Transverse colon (tissue), 4 donors: ENCODE results near the gene HSF2BP. TPM values are rescaled to one million over a fixed set of nuclear protein-coding genes. Genes with fewer than 3 reads are reported as not detected.

Experiments used
- DNase-seq: peaks from one replicate; pipeline ENCODE4 v3.0.0-alpha.2; 2019
- H3K27ac ChIP-seq, 4 donors: fragments of 200-600 bp; sonication (generic); 2 replicates each; pipeline ENCODE4 v1.5.1; 2016 to 2018; ENCODE audit warnings: inconsistent platforms in 4 of 4
- H3K27me3 ChIP-seq: fragments of 200-600 bp; sonication (generic); 2 replicates; pipeline ENCODE4 v1.5.1; 2017; ENCODE audit warnings: inconsistent platforms
- H3K36me3 ChIP-seq, 4 donors: fragments of 200-600 bp; sonication (generic); 2 replicates each; pipeline ENCODE4 v1.5.1; 2017 to 2019; ENCODE audit warnings: inconsistent platforms in 4 of 4
- H3K4me1 ChIP-seq, 4 donors: fragments of 200-600 bp; sonication (generic); 2 replicates each; pipeline ENCODE4 v1.5.1; 2017 to 2020; ENCODE audit warnings: inconsistent platforms in 4 of 4
- H3K4me3 ChIP-seq, 4 donors: fragments of 200-600 bp; sonication (generic); 1 replicate in 1 of 4; 2 replicates in 3 of 4; pipeline versions ENCODE4 v1.5.1 to v1.6.1; 2017 to 2019; ENCODE audit warnings: inconsistent platforms in 4 of 4
- H3K9me3 ChIP-seq, 2 donors: fragments of 200-600 bp; sonication (generic); 2 replicates each; pipeline ENCODE4 v1.5.1; 2017 to 2019; ENCODE audit warnings: inconsistent platforms in 2 of 2
- EP300 ChIP-seq: sonication (generic); formaldehyde crosslinking; IDR thresholded peaks from one replicate; pipeline ENCODE4 v1.6.1; 2017; ENCODE audit warnings: antibody characterized with exemption, low read depth
- POLR2A ChIP-seq: fragments of 450-650 bp; IDR thresholded peaks from one replicate; pipeline ENCODE4 v1.6.1; 2016; ENCODE audit warnings: antibody characterized with exemption, mild to moderate bottlenecking, moderate library complexity
- POLR2AphosphoS5 ChIP-seq, 3 donors: sonication (generic); formaldehyde crosslinking; IDR thresholded peaks; one replicate each; pipeline ENCODE4 v1.6.1; 2016; ENCODE audit warnings: antibody characterized with exemption in 3 of 3
- WGBS, 2 donors: methylation state at CpG; one replicate each; pipeline ENCODE4 v1.1.5; 2018; ENCODE audit warnings: low coverage in 1 of 2; 5-methylcytosine and 5-hydroxymethylcytosine counted together
- in situ Hi-C, 4 donors: fragments of 200-750 bp; cut with MboI; loops; one replicate each; pipeline versions ENCODE4 v1.15.0 to v1.15.1; 2017; ENCODE audit warnings: low sequenced_read_pairs in 3 of 4, low pct_ligation_motif_present in 1 of 4, low pct_unique_long_range_greater_than_20kb in 1 of 4
- intact Hi-C: fragments of 100-400 bp; cut with DNase I; formaldehyde crosslinking; loops from one replicate; pipeline ENCODE4 v1.15.1; 2023; ENCODE audit warnings: low total_unique reads
- total RNA-seq, 4 donors: library from RNA; depleted of rRNA; stranded (reverse); fragments of >200 nt; gene quantifications; one replicate each; pipeline ENCODE4 v1.1.0, GENCODE V29; 2016
- TF ChIP-seq, protein P1 (sequence below), 5 experiments: fragments of 200-600 bp in 3 of 5; fragments of 450-650 bp in 2 of 5; sonication (generic) in 3 of 5; IDR thresholded peaks; 1 replicate in 2 of 5; 2 replicates in 3 of 5; pipeline ENCODE4 v1.5.1; 2016 to 2017; ENCODE audit warnings: antibody characterized with exemption in 5 of 5, inconsistent platforms in 3 of 5, mild to moderate bottlenecking in 2 of 5, moderate library complexity in 1 of 5

The HSF2BP gene
- total RNA-seq, 4 donors from 2014 or later = 0.48 to 0.82 TPM; not detected in 2

DNA sequence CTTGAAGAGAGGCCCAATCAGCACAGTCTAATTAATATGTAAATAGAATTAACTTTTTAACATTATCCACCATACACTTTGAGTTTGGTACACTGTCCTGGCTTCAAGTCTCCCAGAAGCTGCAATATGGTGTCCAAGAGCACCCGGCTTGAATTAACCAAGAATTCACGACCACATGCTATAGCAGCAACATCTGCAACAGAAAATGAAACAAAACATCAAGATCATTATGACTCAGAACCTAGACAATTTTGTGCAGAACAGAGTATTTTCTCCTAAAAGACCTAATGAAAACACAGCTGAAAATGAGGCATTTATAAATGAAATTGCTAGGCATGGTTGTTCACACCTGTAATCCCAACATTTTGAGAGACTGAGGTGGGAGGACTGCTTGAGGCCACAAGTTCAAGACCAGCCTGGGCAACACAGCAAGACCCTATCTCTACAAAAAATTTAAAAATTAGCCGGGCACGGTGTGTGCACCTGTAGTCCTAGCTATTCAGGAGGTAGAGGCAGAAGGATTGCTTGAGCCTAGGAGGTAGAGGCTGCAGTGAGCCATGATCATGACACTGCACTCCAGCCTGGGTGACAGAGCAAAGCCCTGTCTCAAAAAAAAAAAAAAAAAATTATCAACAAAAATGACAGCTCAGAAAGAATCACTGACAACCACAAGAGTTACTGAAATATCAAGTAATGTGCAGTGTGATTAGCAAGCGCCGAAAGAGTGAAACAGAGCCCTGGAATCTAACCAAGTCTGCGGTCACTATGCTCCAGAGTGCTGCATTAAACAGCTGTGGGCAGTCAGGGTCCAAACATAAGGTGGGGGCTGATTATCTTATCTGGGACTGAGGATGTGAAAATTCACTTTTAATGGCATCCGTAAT, 45.3 kb downstream of the HSF2BP start:
- TF ChIP-seq POLR2A = no peak
- TF ChIP-seq EP300 = no peak
- no peak for TF ChIP-seq POLR2AphosphoS5 (IDR thresholded peaks at IDR 0.05)
- TF ChIP-seq, protein P1, sequence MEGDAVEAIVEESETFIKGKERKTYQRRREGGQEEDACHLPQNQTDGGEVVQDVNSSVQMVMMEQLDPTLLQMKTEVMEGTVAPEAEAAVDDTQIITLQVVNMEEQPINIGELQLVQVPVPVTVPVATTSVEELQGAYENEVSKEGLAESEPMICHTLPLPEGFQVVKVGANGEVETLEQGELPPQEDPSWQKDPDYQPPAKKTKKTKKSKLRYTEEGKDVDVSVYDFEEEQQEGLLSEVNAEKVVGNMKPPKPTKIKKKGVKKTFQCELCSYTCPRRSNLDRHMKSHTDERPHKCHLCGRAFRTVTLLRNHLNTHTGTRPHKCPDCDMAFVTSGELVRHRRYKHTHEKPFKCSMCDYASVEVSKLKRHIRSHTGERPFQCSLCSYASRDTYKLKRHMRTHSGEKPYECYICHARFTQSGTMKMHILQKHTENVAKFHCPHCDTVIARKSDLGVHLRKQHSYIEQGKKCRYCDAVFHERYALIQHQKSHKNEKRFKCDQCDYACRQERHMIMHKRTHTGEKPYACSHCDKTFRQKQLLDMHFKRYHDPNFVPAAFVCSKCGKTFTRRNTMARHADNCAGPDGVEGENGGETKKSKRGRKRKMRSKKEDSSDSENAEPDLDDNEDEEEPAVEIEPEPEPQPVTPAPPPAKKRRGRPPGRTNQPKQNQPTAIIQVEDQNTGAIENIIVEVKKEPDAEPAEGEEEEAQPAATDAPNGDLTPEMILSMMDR (IDR thresholded peaks at IDR 0.05) = no peak
- Histone ChIP-seq H3K36me3 (no peaks in the 10 kb centered on the region), H3K9me3 (no peaks in the 10 kb centered on the region), H3K27ac (no peak overlapping the region), H3K4me3 (no peak overlapping the region), H3K4me1 (peaks cover 16 to 41% (median 23%) of the 10 kb centered on the region in 4 donors), H3K27me3 (no peaks in the 10 kb centered on the region)
- intact Hi-C loops (no loop called here), in situ Hi-C loops (no loop called here)
- WGBS, 2 donors = 80 to 86% methylated on average over 7 to 8 of the region's 8 CpGs
- DNase-seq = no peak

DNA sequence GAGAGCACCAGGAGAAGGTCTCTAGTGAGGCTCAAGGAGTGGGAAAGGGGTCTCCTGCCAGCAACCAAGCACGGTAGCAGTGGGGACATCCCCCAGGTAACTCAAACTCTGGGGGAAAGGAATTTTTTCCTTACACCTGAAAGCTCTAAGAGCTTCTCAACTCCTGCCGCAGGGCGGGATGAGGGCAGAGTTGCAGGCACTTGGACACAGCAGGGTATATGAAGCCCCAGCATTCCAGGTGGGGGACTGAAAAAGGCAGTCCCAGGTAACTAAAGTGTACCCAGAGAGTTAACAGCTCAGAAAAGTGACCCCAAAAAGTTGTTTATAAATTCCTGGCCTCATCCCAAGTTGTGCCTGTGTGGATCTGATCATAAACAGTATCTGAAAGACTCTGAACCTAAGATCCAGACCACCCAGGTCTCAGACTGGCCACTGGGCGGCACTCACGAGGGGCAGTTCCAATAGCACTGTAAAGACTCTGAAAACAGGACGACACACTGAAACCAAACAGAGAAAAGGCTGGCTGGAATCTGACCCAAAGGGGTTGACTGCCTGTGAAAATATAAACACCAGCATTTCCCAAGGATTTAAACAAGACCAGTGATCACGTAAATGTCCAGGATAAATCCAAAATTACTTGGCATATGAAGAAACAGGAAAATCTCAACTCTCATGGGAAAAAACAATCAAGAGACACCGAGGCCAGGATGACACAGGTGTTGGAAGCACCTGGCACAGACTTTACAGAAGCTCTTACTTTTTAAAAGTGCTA, 47.5 kb downstream of the HSF2BP start:
- no peaks in the 10 kb centered on the region for H3K27me3 ChIP-seq
- no peaks in the 10 kb centered on the region for H3K9me3 ChIP-seq
- no peak overlapping the region for H3K4me3 ChIP-seq
- no peaks in the 10 kb centered on the region for H3K36me3 ChIP-seq
- TF ChIP-seq, protein P1 (IDR thresholded peaks at IDR 0.05) = peak; percentile 71 to 80 (median 72)
- TF ChIP-seq EP300 = no peak
- intact Hi-C loops = no loop called here
- peak overlapping the region; percentile 16 to 56 (median 36) for H3K27ac ChIP-seq
- whole genome bisulfite sequencing, 2 donors = 33 to 49% methylated on average over 4 to 8 of the region's 8 CpGs
- in situ Hi-C loops = no loop called here
- peak; percentile 84 for DNase-seq
- peaks cover 16 to 32% (median 24%) of the 10 kb centered on the region in 4 donors for H3K4me1 ChIP-seq

DNA sequence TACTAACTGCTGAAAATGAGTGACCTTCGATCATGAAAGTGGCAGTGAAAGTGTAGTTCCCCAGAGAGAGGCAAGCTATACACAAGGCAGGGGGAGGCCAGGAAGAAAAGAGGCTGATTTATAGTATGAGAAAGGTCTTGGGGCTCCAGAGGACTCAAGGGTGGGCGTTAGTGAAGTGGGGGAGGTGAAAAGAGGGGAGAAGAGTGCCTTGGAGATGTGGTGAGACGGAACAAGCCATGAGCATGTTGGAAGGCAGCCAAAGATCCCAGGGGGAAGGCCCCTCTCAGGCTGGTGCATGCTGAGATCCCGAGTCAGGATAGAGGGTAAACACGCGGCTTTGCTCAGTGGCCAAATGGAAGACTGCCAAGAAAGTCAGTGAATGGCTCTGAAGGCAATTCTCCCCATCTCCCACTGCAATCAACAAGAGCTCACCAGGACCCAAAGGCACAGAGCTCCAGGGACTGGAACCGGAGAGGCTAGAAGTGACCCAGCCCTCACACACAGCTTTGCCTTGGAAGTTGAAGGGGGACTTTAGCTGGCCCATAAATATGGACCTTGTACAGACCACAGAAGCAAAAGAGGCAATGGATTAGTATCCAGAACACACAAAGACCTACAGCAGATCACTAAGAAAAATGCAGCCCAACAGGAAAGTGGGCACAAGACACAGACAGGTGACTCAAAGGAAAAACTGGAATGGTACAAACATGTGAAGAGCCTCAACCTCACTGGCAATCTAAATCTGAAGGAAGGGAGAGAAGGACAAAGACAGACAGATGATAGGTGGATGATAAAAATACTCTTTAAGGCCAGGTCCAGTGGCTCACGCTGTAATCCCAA, 49.6 kb downstream of the HSF2BP start:
- Histone ChIP-seq H3K4me3 (no peak overlapping the region), H3K36me3 (no peaks in the 10 kb centered on the region), H3K27me3 (no peaks in the 10 kb centered on the region), H3K27ac (peak overlapping the region; percentile 11 to 68 (median 55)), H3K9me3 (no peaks in the 10 kb centered on the region), H3K4me1 (peaks cover 16 to 32% (median 24%) of the 10 kb centered on the region in 4 donors)
- intact Hi-C loops = no loop called here
- in situ Hi-C loops = no loop called here
- DNase-seq = peak; percentile 71
- 0 to 33% methylated on average over 3 to 8 of the region's 8 CpGs for WGBS, 2 donors
- TF ChIP-seq POLR2AphosphoS5 (IDR thresholded peaks at IDR 0.05) = peak in 1 of 3 donors; percentile 5
- no peak for TF ChIP-seq EP300

DNA sequence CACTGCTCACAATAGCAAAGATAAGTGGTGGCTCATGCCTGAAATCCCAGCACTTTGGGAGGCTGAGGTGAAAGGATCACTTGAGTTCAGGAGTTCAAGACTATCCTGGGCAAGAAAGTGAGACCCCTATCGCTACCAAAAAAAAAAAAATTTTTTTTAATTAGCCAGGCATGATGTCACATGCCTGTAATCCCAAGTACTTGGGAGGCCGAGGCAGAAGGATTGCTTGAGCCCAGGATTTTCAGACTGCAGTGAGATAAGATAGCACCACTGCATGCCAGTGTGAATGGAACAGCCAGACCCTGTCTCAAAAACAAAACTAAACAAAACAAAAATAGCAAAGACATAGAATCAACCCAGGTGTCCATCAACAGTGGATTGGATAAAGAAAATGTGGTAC, 50.6 kb downstream of the HSF2BP start:
- WGBS, 2 donors = 82% methylated on average over 2 of the region's 2 CpGs

More for the DNA sequence above, 50.6 kb downstream of the HSF2BP start:
- Histone ChIP-seq H3K4me3 (no peak overlapping the region), H3K4me1 (peaks cover 16 to 32% (median 24%) of the 10 kb centered on the region in 4 donors), H3K27ac (no peak overlapping the region), H3K9me3 (no peaks in the 10 kb centered on the region), H3K27me3 (no peaks in the 10 kb centered on the region), H3K36me3 (no peaks in the 10 kb centered on the region)
- TF ChIP-seq POLR2A (no peak), POLR2AphosphoS5 (IDR thresholded peaks at IDR 0.05) (no peak), EP300 (no peak)
- TF ChIP-seq, protein P1 (IDR thresholded peaks at IDR 0.05) = no peak
- intact Hi-C loops = no loop called here
- DNase-seq = no peak
- in situ Hi-C loops = no loop called here
